Measurements from ENCODE around the gene NKIRAS1. TPM values are rescaled to one million over a fixed set of nuclear protein-coding genes. Genes with fewer than 3 reads are reported as not detected.

Gene NKIRAS1
- total and polyA plus RNA-seq, 3 experiments from 2014 or later = 5.3 to 7.2 (median 6.1) TPM

GRCh38 chr3:23945913-23946687, 29.3 kb upstream of the NKIRAS1 start:
- H3K36me3 ChIP-seq (ENCODE audit: insufficient read depth, low read length) = no peaks in the 10 kb centered on the region
- H3K4me1 ChIP-seq (ENCODE audit: insufficient read depth, low read length) = peaks cover 42% of the 10 kb centered on the region
- no peaks in the 10 kb centered on the region for H3K27me3 ChIP-seq (ENCODE audit: insufficient read depth, low read length, poor library complexity, severe bottlenecking)
- peak overlapping the region; percentile 82 for H3K27ac ChIP-seq (ENCODE audit: low read depth, low read length)
- peak overlapping the region; percentile 80 to 97 (median 95) for H3K27ac Mint-ChIP-seq
- peak; percentile 98 to 99 (median 98) for DNase-seq
- no peaks in the 10 kb centered on the region for H3K27me3 Mint-ChIP-seq
- POLR2A ChIA-PET = interaction anchor here (1.1 to 2.0 kb wide), 3 partner anchors 12 to 28 kb away, joined by 3 to 31 read pairs (median 3); partner anchors contain the start of genes NKIRAS1 and RPL15
- peak overlapping the region; percentile 84 to 94 (median 89) for H3K4me3 Mint-ChIP-seq
- H3K4me3 ChIP-seq (ENCODE audit: low read length) = peak overlapping the region; percentile 91
- peaks cover 49 to 61% (median 58%) of the 10 kb centered on the region in 3 donors for H3K4me1 Mint-ChIP-seq
- H3K9me3 ChIP-seq (ENCODE audit: low read length) = no peaks in the 10 kb centered on the region
- H3K36me3 Mint-ChIP-seq = peaks cover 0 to 19% (median 0%) of the 10 kb centered on the region in 3 donors
- H3K9me3 Mint-ChIP-seq = no peaks in the 10 kb centered on the region
- CTCF ChIA-PET = interaction anchor here (1.3 to 1.4 kb wide), 2 partner anchors 10 to 30 kb away, joined by 4 to 5 read pairs; partner anchors contain the start of genes NKIRAS1 and RPL15

GRCh38 chr3:23945663-23945912, 28.8 kb upstream of the NKIRAS1 start:
- Histone ChIP-seq H3K27ac (ENCODE audit: low read depth, low read length) (peak overlapping the region; percentile 82), H3K27me3 (ENCODE audit: insufficient read depth, low read length, poor library complexity, severe bottlenecking) (no peaks in the 10 kb centered on the region), H3K36me3 (ENCODE audit: insufficient read depth, low read length) (no peaks in the 10 kb centered on the region), H3K9me3 (ENCODE audit: low read length) (no peaks in the 10 kb centered on the region), H3K4me3 (ENCODE audit: low read length) (no peak overlapping the region), H3K4me1 (ENCODE audit: insufficient read depth, low read length) (peaks cover 40% of the 10 kb centered on the region)
- Mint-ChIP-seq H3K27ac (peak overlapping the region in 3 of 8 donors; percentile 69 to 96 (median 83)), H3K4me3 (peak overlapping the region in 6 of 7 donors; percentile 48 to 93 (median 66)), H3K27me3 (no peaks in the 10 kb centered on the region), H3K9me3 (no peaks in the 10 kb centered on the region), H3K36me3 (peaks cover 0 to 19% (median 0%) of the 10 kb centered on the region in 3 donors), H3K4me1 (peaks cover 45 to 56% (median 53%) of the 10 kb centered on the region in 3 donors)
- no peak for DNase-seq
- ChIA-PET POLR2A (interaction anchor here (1.1 to 2.0 kb wide), 3 partner anchors 12 to 28 kb away, joined by 3 to 31 read pairs (median 3); partner anchors contain the start of genes NKIRAS1 and RPL15), CTCF (no interaction called here)

GRCh38 chr3:23944861-23945662, 28.3 kb upstream of the NKIRAS1 start, which contains the start of gene NR1D2:
Gene NR1D2, plus strand, starts transcription at chr3:23945286. Its CDS starts 293 bp downstream, at chr3:23945579.
- Mint-ChIP-seq H3K4me3 (peak within 1 kb of the TSS; percentile 89 to 94 (median 89)), H3K27me3 (no peaks in the 10 kb centered on the region), H3K4me1 (peaks cover 40 to 51% (median 48%) of the 10 kb centered on the region in 3 donors), H3K9me3 (no peaks in the 10 kb centered on the region), H3K36me3 (peaks cover 0 to 19% (median 0%) of the 10 kb centered on the region in 3 donors), H3K27ac (peak within 1 kb of the TSS; percentile 87 to 97 (median 94))
- DNase-seq = peak; percentile 77 to 87 (median 81)
- Histone ChIP-seq H3K4me1 (ENCODE audit: insufficient read depth, low read length) (peaks cover 34% of the 10 kb centered on the region), H3K9me3 (ENCODE audit: low read length) (no peaks in the 10 kb centered on the region), H3K27me3 (ENCODE audit: insufficient read depth, low read length, poor library complexity, severe bottlenecking) (no peaks in the 10 kb centered on the region), H3K4me3 (ENCODE audit: low read length) (peak within 1 kb of the TSS; percentile 91), H3K27ac (ENCODE audit: low read depth, low read length) (peak within 1 kb of the TSS; percentile 82), H3K36me3 (ENCODE audit: insufficient read depth, low read length) (no peaks in the 10 kb centered on the region)
- CTCF ChIA-PET = interaction anchor here (1.6 to 2.0 kb wide), 2 partner anchors 20 to 28 kb away, joined by 5 to 6 read pairs; partner anchors contain the start of genes NKIRAS1 and RPL15
- POLR2A ChIA-PET = interaction anchor here (1.3 to 2.0 kb wide), 2 partner anchors 13 to 28 kb away, joined by 3 to 32 read pairs; partner anchors contain the start of genes NKIRAS1 and RPL15

- Histone ChIP-seq H3K4me3 (ENCODE audit: low read length) (peak overlapping the region; percentile 32), H3K4me1 (ENCODE audit: insufficient read depth, low read length) (peaks cover 27% of the 10 kb centered on the region), H3K27me3 (ENCODE audit: insufficient read depth, low read length, poor library complexity, severe bottlenecking) (no peaks in the 10 kb centered on the region), H3K36me3 (ENCODE audit: insufficient read depth, low read length) (no peaks in the 10 kb centered on the region), H3K27ac (ENCODE audit: low read depth, low read length) (no peak overlapping the region), H3K9me3 (ENCODE audit: low read length) (no peaks in the 10 kb centered on the region)
- POLR2A ChIA-PET = interaction anchor here (2.0 kb wide), 1 partner anchor 27 kb away, joined by 32 read pairs; the partner anchor contains the start of genes NKIRAS1 and RPL15
- H3K27me3 Mint-ChIP-seq = no peaks in the 10 kb centered on the region
- peaks cover 0 to 17% (median 0%) of the 10 kb centered on the region in 3 donors for H3K36me3 Mint-ChIP-seq
- H3K27ac Mint-ChIP-seq = peak overlapping the region; percentile 85 to 96 (median 90)
- peaks cover 32 to 42% (median 39%) of the 10 kb centered on the region in 3 donors for H3K4me1 Mint-ChIP-seq
- peak overlapping the region; percentile 82 to 93 (median 86) for H3K4me3 Mint-ChIP-seq
- DNase-seq = peak in 1 of 5 donors; percentile 19
- CTCF ChIA-PET = interaction anchor here (1.6 to 2.0 kb wide), 2 partner anchors 20 to 27 kb away, joined by 5 to 6 read pairs; partner anchors contain the start of genes NKIRAS1 and RPL15
- H3K9me3 Mint-ChIP-seq = no peaks in the 10 kb centered on the region
Measured at GRCh38 chr3:23944007-23944783, 27.4 kb upstream of the NKIRAS1 start.

GRCh38 chr3:23942546-23942945, 25.8 kb upstream of the NKIRAS1 start:
- no peak for DNase-seq
- Histone ChIP-seq H3K4me3 (ENCODE audit: low read length) (no peak overlapping the region), H3K4me1 (ENCODE audit: insufficient read depth, low read length) (peaks cover 20% of the 10 kb centered on the region), H3K36me3 (ENCODE audit: insufficient read depth, low read length) (no peaks in the 10 kb centered on the region), H3K27me3 (ENCODE audit: insufficient read depth, low read length, poor library complexity, severe bottlenecking) (no peaks in the 10 kb centered on the region), H3K9me3 (ENCODE audit: low read length) (no peaks in the 10 kb centered on the region), H3K27ac (ENCODE audit: low read depth, low read length) (no peak overlapping the region)
- peaks cover 0 to 5% of the 10 kb centered on the region in 2 donors for H3K27me3 Mint-ChIP-seq
- CTCF ChIA-PET = no interaction called here
- no peaks in the 10 kb centered on the region for H3K9me3 Mint-ChIP-seq
- peak overlapping the region in 3 of 7 donors; percentile 26 to 54 (median 28) for H3K4me3 Mint-ChIP-seq
- peaks cover 20 to 25% (median 24%) of the 10 kb centered on the region in 3 donors for H3K4me1 Mint-ChIP-seq
- peaks cover 0 to 11% (median 0%) of the 10 kb centered on the region in 3 donors for H3K36me3 Mint-ChIP-seq
- POLR2A ChIA-PET = no interaction called here
- H3K27ac Mint-ChIP-seq = peak overlapping the region in 2 of 8 donors; percentile 29 to 86

GRCh38 chr3:23941440-23941839, 24.6 kb upstream of the NKIRAS1 start:
- no peak overlapping the region for H3K4me3 ChIP-seq (ENCODE audit: low read length)
- peaks cover 0 to 8% of the 10 kb centered on the region in 2 donors for H3K27me3 Mint-ChIP-seq
- H3K4me1 Mint-ChIP-seq = peaks cover 11 to 14% (median 14%) of the 10 kb centered on the region in 3 donors
- H3K36me3 ChIP-seq (ENCODE audit: insufficient read depth, low read length) = no peaks in the 10 kb centered on the region
- no peaks in the 10 kb centered on the region for H3K9me3 Mint-ChIP-seq
- H3K27ac ChIP-seq (ENCODE audit: low read depth, low read length) = peak overlapping the region; percentile 63
- H3K27me3 ChIP-seq (ENCODE audit: insufficient read depth, low read length, poor library complexity, severe bottlenecking) = no peaks in the 10 kb centered on the region
- no peaks in the 10 kb centered on the region for H3K9me3 ChIP-seq (ENCODE audit: low read length)
- no peak for DNase-seq
- no peak overlapping the region for H3K4me3 Mint-ChIP-seq
- peak overlapping the region in 1 of 8 donors; percentile 78 for H3K27ac Mint-ChIP-seq
- peaks cover 9% of the 10 kb centered on the region for H3K4me1 ChIP-seq (ENCODE audit: insufficient read depth, low read length)
- POLR2A ChIA-PET = interaction anchor here (2.7 kb wide), 1 partner anchor 24 kb away, joined by 12 read pairs; the partner anchor contains the start of genes NKIRAS1 and RPL15
- CTCF ChIA-PET = interaction anchor here (1.6 kb wide), 1 partner anchor 24 kb away, joined by 7 read pairs; the partner anchor contains the start of genes NKIRAS1 and RPL15
- peaks cover 0 to 6% (median 4%) of the 10 kb centered on the region in 3 donors for H3K36me3 Mint-ChIP-seq

GRCh38 chr3:23940775-23941174, 24.0 kb upstream of the NKIRAS1 start:
- ChIA-PET CTCF (interaction anchor here (1.6 kb wide), 1 partner anchor 24 kb away, joined by 7 read pairs; the partner anchor contains the start of genes NKIRAS1 and RPL15), POLR2A (interaction anchor here (2.7 kb wide), 1 partner anchor 24 kb away, joined by 12 read pairs; the partner anchor contains the start of genes NKIRAS1 and RPL15)
- H3K4me1 ChIP-seq (ENCODE audit: insufficient read depth, low read length) = peaks cover 7% of the 10 kb centered on the region
- Mint-ChIP-seq H3K27me3 (peaks cover 2 to 8% of the 10 kb centered on the region in 2 donors), H3K9me3 (no peaks in the 10 kb centered on the region), H3K4me3 (no peak overlapping the region), H3K4me1 (peaks cover 10 to 13% (median 12%) of the 10 kb centered on the region in 3 donors), H3K27ac (peak overlapping the region in 1 of 8 donors; percentile 46), H3K36me3 (peaks cover 0 to 4% (median 4%) of the 10 kb centered on the region in 3 donors)
- DNase-seq = no peak
- no peaks in the 10 kb centered on the region for H3K9me3 ChIP-seq (ENCODE audit: low read length)
- H3K27me3 ChIP-seq (ENCODE audit: insufficient read depth, low read length, poor library complexity, severe bottlenecking) = no peaks in the 10 kb centered on the region
- no peak overlapping the region for H3K4me3 ChIP-seq (ENCODE audit: low read length)
- H3K27ac ChIP-seq (ENCODE audit: low read depth, low read length) = peak overlapping the region; percentile 63
- no peaks in the 10 kb centered on the region for H3K36me3 ChIP-seq (ENCODE audit: insufficient read depth, low read length)
